ENCODE results near the gene REEP1.

- TF ChIP-seq CTCF (conservative IDR thresholded peaks at IDR 0.05; ENCODE audit: low read length) (no peak), EZH2phosphoT487 (IDR thresholded peaks at IDR 0.05; ENCODE audit: borderline replicate concordance, low read depth, low read length) (no peak)
These were observed 35.1 kb downstream of the REEP1 start for GRCh38 chr2:86302320-86302719.
